Colonic mucosa (tissue), 4 donors: ENCODE results near the gene NUP214. TPM values are rescaled to one million over a fixed set of nuclear protein-coding genes. Genes with fewer than 3 reads are reported as not detected.

Source experiments
- DNase-seq: peaks from one replicate; pipeline ENCODE4 v3.0.0-alpha.2; 2020
- H3K27ac ChIP-seq: fragments of 200-600 bp; one replicate; pipeline ENCODE4 v1.8.0; 2021
- H3K27me3 ChIP-seq: fragments of 200-600 bp; one replicate; pipeline ENCODE4 v1.8.0; 2021
- H3K36me3 ChIP-seq: fragments of 200-600 bp; one replicate; pipeline ENCODE4 v1.8.0; 2021
- H3K4me1 ChIP-seq: fragments of 200-600 bp; one replicate; pipeline ENCODE4 v1.8.0; 2021; ENCODE audit warnings: mild to moderate bottlenecking
- H3K4me3 ChIP-seq: fragments of 200-600 bp; one replicate; pipeline ENCODE4 v1.8.0; 2021
- H3K9ac ChIP-seq, 2 donors: one replicate each; pipeline ENCODE4 v1.7.0; 2013; ENCODE audit warnings: control low read depth in 2 of 2, low read depth in 2 of 2, low read length in 2 of 2
- H3K9me3 ChIP-seq: fragments of 200-600 bp; one replicate; pipeline ENCODE4 v1.8.0; 2021
- CTCF ChIP-seq: fragments of 200-600 bp; IDR thresholded peaks from one replicate; pipeline ENCODE4 v1.8.0; 2022; ENCODE audit warnings: antibody characterized with exemption, mild to moderate bottlenecking
- intact Hi-C: fragments of 100-400 bp; cut with DNase I; formaldehyde crosslinking; loops from one replicate; pipeline ENCODE4 v1.14.1; 2022
- total RNA-seq, 2 donors: library from RNA; stranded (reverse); fragmentation: NEBNext Ultra II Directional in 1 of 2; extraction: Animal tissue kit (Norgen Biotek cat#: 25700) in 1 of 2; gene quantifications; one replicate each; pipeline ENCODE4 v1.2.1, GENCODE V29; 2021
- donor health status: healthy.
- donor health status: DM: no; HTN: no; CAD: no.
- donor health status: DM: no; HTN: no; CAD: no.

The NUP214 gene
- total RNA-seq, 2 donors from 2014 or later = 32.2 to 43.8 TPM

GRCh38 chr9:131095666-131096268, 29.6 kb upstream of the NUP214 start:
- Histone ChIP-seq H3K27me3 (peaks cover 27% of the 10 kb centered on the region), H3K4me1 (no peaks in the 10 kb centered on the region)

GRCh38 chr9:131096269-131097125, 28.9 kb upstream of the NUP214 start, which contains the start of gene AIF1L:
TSS of gene AIF1L (plus strand) at chr9:131096531. CDS start at chr9:131096630, 99 bp downstream.
- intact Hi-C loops = no loop called here
- Histone ChIP-seq H3K27ac (no peak within 1 kb of the TSS), H3K27me3 (peaks cover 27% of the 10 kb centered on the region), H3K9ac (peak within 1 kb of the TSS; percentile 24 to 34), H3K36me3 (no peaks in the 10 kb centered on the region), H3K9me3 (no peaks in the 10 kb centered on the region), H3K4me1 (no peaks in the 10 kb centered on the region), H3K4me3 (peak within 1 kb of the TSS; percentile 44)
- peak; percentile 38 for DNase-seq
- TF ChIP-seq CTCF = no peak

More at GRCh38 chr9:131095666-131096268, 29.6 kb upstream of the NUP214 start:
- Histone ChIP-seq H3K9me3 (no peaks in the 10 kb centered on the region), H3K36me3 (no peaks in the 10 kb centered on the region), H3K27ac (no peak overlapping the region), H3K9ac (peak overlapping the region in 1 of 2 donors; percentile 24), H3K4me3 (peak overlapping the region; percentile 44)
- no peak for DNase-seq
- no peak for TF ChIP-seq CTCF
- intact Hi-C loops = no loop called here

GRCh38 chr9:131097126-131097947, 28.0 kb upstream of the NUP214 start:
- Histone ChIP-seq H3K27me3 (peaks cover 27% of the 10 kb centered on the region), H3K9me3 (no peaks in the 10 kb centered on the region), H3K36me3 (no peaks in the 10 kb centered on the region), H3K4me3 (peak overlapping the region; percentile 44), H3K27ac (no peak overlapping the region), H3K4me1 (no peaks in the 10 kb centered on the region), H3K9ac (peak overlapping the region in 1 of 2 donors; percentile 34)
- TF ChIP-seq CTCF = no peak
- DNase-seq = no peak
- intact Hi-C loops = no loop called here

- no peak for DNase-seq
- Histone ChIP-seq H3K9me3 (no peaks in the 10 kb centered on the region), H3K27ac (no peak overlapping the region), H3K27me3 (peaks cover 27% of the 10 kb centered on the region), H3K36me3 (no peaks in the 10 kb centered on the region), H3K9ac (no peak overlapping the region), H3K4me1 (no peaks in the 10 kb centered on the region), H3K4me3 (no peak overlapping the region)
- no peak for TF ChIP-seq CTCF
- intact Hi-C loops = no loop called here
These were observed 27.5 kb upstream of the NUP214 start for GRCh38 chr9:131097948-131098278.

- H3K27me3 ChIP-seq = peaks cover 27% of the 10 kb centered on the region
- no peaks in the 10 kb centered on the region for H3K36me3 ChIP-seq
- H3K4me1 ChIP-seq = no peaks in the 10 kb centered on the region
- no peak overlapping the region for H3K27ac ChIP-seq
- no peak for DNase-seq
- H3K4me3 ChIP-seq = no peak overlapping the region
- intact Hi-C loops = no loop called here
- TF ChIP-seq CTCF = no peak
- H3K9ac ChIP-seq = no peak overlapping the region
- H3K9me3 ChIP-seq = no peaks in the 10 kb centered on the region
These were observed 26.8 kb upstream of the NUP214 start for GRCh38 chr9:131098391-131099101.
